Measurements from ENCODE around the gene SLC6A19. TPM values are rescaled to one million over a fixed set of nuclear protein-coding genes. Genes with fewer than 3 reads are reported as not detected.

Gene SLC6A19
- total RNA-seq, 3 donors from 2014 or later, result 14.4 to 92.8 (median 29.2) TPM

GRCh38 chr5:1175801-1176472 is 25.5 kb upstream of the SLC6A19 start:
- intact Hi-C loops (cut with DNase I, micrococcal nuclease), result no loop called here
- no peak overlapping the region for H3K4me3 ChIP-seq
- H3K36me3 ChIP-seq (ENCODE audit: low read depth), result no peaks in the 10 kb centered on the region
- H3K4me1 ChIP-seq (ENCODE audit: low read depth), result no peaks in the 10 kb centered on the region
- H3K9me3 ChIP-seq, result no peaks in the 10 kb centered on the region
- DNase-seq (peak in 1 of 3 donors; percentile 37), ATAC-seq (no peak)
- no peak for TF ChIP-seq CTCF (IDR thresholded peaks at IDR 0.05)

- Histone ChIP-seq H3K4me3 (no peak overlapping the region), H3K4me1 (ENCODE audit: low read depth) (peaks cover 5% of the 10 kb centered on the region), H3K36me3 (ENCODE audit: low read depth) (no peaks in the 10 kb centered on the region), H3K9me3 (no peaks in the 10 kb centered on the region)
- DNase-seq (peak in 1 of 3 donors; percentile 46), ATAC-seq (no peak)
- intact Hi-C loops (cut with DNase I, micrococcal nuclease), result no loop called here
- TF ChIP-seq CTCF (IDR thresholded peaks at IDR 0.05), result no peak
Measured at GRCh38 chr5:1176473-1177391, 24.7 kb upstream of the SLC6A19 start.

GRCh38 chr5:1177826-1178528 is 23.4 kb upstream of the SLC6A19 start:
- intact Hi-C loops (cut with DNase I, micrococcal nuclease), result no loop called here

GRCh38 chr5:1178529-1179382 is 22.6 kb upstream of the SLC6A19 start:
- no peaks in the 10 kb centered on the region for H3K36me3 ChIP-seq (ENCODE audit: low read depth)
- peaks cover 14% of the 10 kb centered on the region for H3K4me1 ChIP-seq (ENCODE audit: low read depth)
- ATAC-seq (no peak), DNase-seq (peak in 2 of 3 donors; percentile 20 to 47)
- H3K9me3 ChIP-seq, result no peaks in the 10 kb centered on the region
- no peak overlapping the region for H3K4me3 ChIP-seq
- no peak for TF ChIP-seq CTCF (IDR thresholded peaks at IDR 0.05)
- intact Hi-C loops (cut with DNase I, micrococcal nuclease), result no loop called here

More at GRCh38 chr5:1177826-1178528, 23.4 kb upstream of the SLC6A19 start:
- no peaks in the 10 kb centered on the region for H3K9me3 ChIP-seq
- no peaks in the 10 kb centered on the region for H3K36me3 ChIP-seq (ENCODE audit: low read depth)
- TF ChIP-seq CTCF (IDR thresholded peaks at IDR 0.05), result no peak
- DNase-seq (peak in 2 of 3 donors; percentile 26 to 44), ATAC-seq (no peak)
- peaks cover 14% of the 10 kb centered on the region for H3K4me1 ChIP-seq (ENCODE audit: low read depth)
- no peak overlapping the region for H3K4me3 ChIP-seq

- TF ChIP-seq CTCF (IDR thresholded peaks at IDR 0.05), result no peak
- ATAC-seq, result no peak
- no peaks in the 10 kb centered on the region for H3K9me3 ChIP-seq
- no peaks in the 10 kb centered on the region for H3K36me3 ChIP-seq (ENCODE audit: low read depth)
- H3K4me3 ChIP-seq, result no peak overlapping the region
- intact Hi-C loops (cut with DNase I, micrococcal nuclease), result no loop called here
- DNase-seq, result peak in 1 of 3 donors; percentile 41
- H3K4me1 ChIP-seq (ENCODE audit: low read depth), result peaks cover 14% of the 10 kb centered on the region
Measured at GRCh38 chr5:1179383-1179715, 22.0 kb upstream of the SLC6A19 start.
